HepG2 (cell line): ENCODE measurements around the gene COG4. TPM values are rescaled to one million over a fixed set of nuclear protein-coding genes. Genes with fewer than 3 reads are reported as not detected.

Source experiments
- ARHGAP35 ChIP-seq: sonication (generic); formaldehyde crosslinking; IDR thresholded peaks from 2 replicates; pipeline ENCODE4 v1.9.0; 2022; ENCODE audit warnings: mild to moderate bottlenecking, inconsistent platforms, moderate library complexity, missing genetic modification reagents, borderline replicate concordance
- ARNT ChIP-seq: fragments of 450-650 bp; IDR thresholded peaks from 2 replicates; pipeline ENCODE4 v1.6.1; 2017
- ATAD3A ChIP-seq: sonication (generic); formaldehyde crosslinking; IDR thresholded peaks from 2 replicates; pipeline ENCODE4 v1.4.0; 2020; ENCODE audit warnings: missing genetic modification reagents
- BORCS8-MEF2B ChIP-seq: sonication (generic); formaldehyde crosslinking; IDR thresholded peaks from 2 replicates; pipeline ENCODE4 v1.8.0; 2022; ENCODE audit warnings: mild to moderate bottlenecking, missing genetic modification reagents
- FOXK2 ChIP-seq: fragments of 450-650 bp; IDR thresholded peaks from 2 replicates; pipeline ENCODE4 v1.6.1; 2016
- HHEX ChIP-seq: IDR thresholded peaks from 2 replicates; pipeline ENCODE4 v1.6.1; 2016; ENCODE audit warnings: control low read depth
- HMGXB3 ChIP-seq: sonication (generic); formaldehyde crosslinking; IDR thresholded peaks from 2 replicates; pipeline ENCODE4 v1.4.0; 2020; ENCODE audit warnings: missing genetic modification reagents, borderline replicate concordance
- MED1 ChIP-seq: sonication (generic); formaldehyde crosslinking; IDR thresholded peaks from 2 replicates; pipeline ENCODE4 v1.4.0; 2020; ENCODE audit warnings: missing genetic modification reagents
- MED13 ChIP-seq: sonication (generic); formaldehyde crosslinking; IDR thresholded peaks from 2 replicates; pipeline ENCODE4 v1.5.0; 2020; ENCODE audit warnings: missing genetic modification reagents
- PAF1 ChIP-seq: IDR thresholded peaks from 2 replicates; pipeline ENCODE4 v1.6.1; 2016; ENCODE audit warnings: missing genetic modification reagents, missing compliant biosample characterization
- SIX1 ChIP-seq: sonication (generic); formaldehyde crosslinking; IDR thresholded peaks from 2 replicates; pipeline ENCODE4 v1.4.0; 2020; ENCODE audit warnings: missing genetic modification reagents, borderline replicate concordance
- SMAD3 ChIP-seq: sonication (generic); formaldehyde crosslinking; IDR thresholded peaks from 2 replicates; pipeline ENCODE4 v1.4.0; 2020; ENCODE audit warnings: missing genetic modification reagents
- SMARCC2 ChIP-seq: fragments of 450-650 bp; IDR thresholded peaks from 2 replicates; pipeline ENCODE4 v1.6.1; 2017; ENCODE audit warnings: antibody characterized with exemption, mild to moderate bottlenecking
- TBX3 ChIP-seq: fragments of 450-650 bp; IDR thresholded peaks from 2 replicates; pipeline ENCODE4 v1.6.1; 2017; ENCODE audit warnings: antibody characterized with exemption, mild to moderate bottlenecking, inconsistent platforms, borderline replicate concordance
- TEF ChIP-seq: sonication (generic); formaldehyde crosslinking; IDR thresholded peaks from 2 replicates; pipeline ENCODE4 v1.5.0; 2020; ENCODE audit warnings: missing genetic modification reagents
- ZFP1 ChIP-seq: IDR thresholded peaks from 2 replicates; pipeline ENCODE4 v1.6.1; 2016
- ZNF121 ChIP-seq: sonication (generic); formaldehyde crosslinking; IDR thresholded peaks from 2 replicates; pipeline ENCODE4 v1.5.0; 2020; ENCODE audit warnings: mild to moderate bottlenecking, missing genetic modification reagents
- ZNF253 ChIP-seq: sonication (generic); formaldehyde crosslinking; IDR thresholded peaks from 2 replicates; pipeline ENCODE4 v1.8.0; 2022; ENCODE audit warnings: mild to moderate bottlenecking, missing genetic modification reagents, borderline replicate concordance
- ZNF281 ChIP-seq: sonication (generic); formaldehyde crosslinking; IDR thresholded peaks from 2 replicates; pipeline ENCODE4 v1.4.0; 2020; ENCODE audit warnings: missing genetic modification reagents, borderline replicate concordance
- ZNF343 ChIP-seq: sonication (generic); formaldehyde crosslinking; IDR thresholded peaks from 2 replicates; pipeline ENCODE4 v1.4.0; 2020; ENCODE audit warnings: mild to moderate bottlenecking, missing genetic modification reagents
- ZNF589 ChIP-seq: sonication (generic); formaldehyde crosslinking; conservative IDR thresholded peaks from 2 replicates; pipeline ENCODE4 v1.8.0; 2022; ENCODE audit warnings: mild to moderate bottlenecking, moderate library complexity, missing genetic modification reagents
- polyA plus RNA-seq, 8 experiments: library from polyadenylated mRNA; depleted of rRNA in 3 of 8; stranded (reverse) in 7 of 8; unstranded in 1 of 8; fragments of >200 nt; fragmentation: Illumina TruSeq in 4 of 8; extraction: Trizol in 4 of 8; gene quantifications; 2 replicates each; pipeline versions ENCODE4 v1.2.1 to v1.2.3, GENCODE V29; 2011 to 2016; ENCODE audit warnings: low read depth in 4 of 8, missing spikeins in 1 of 8, mixed read lengths in 1 of 8; ENCODE audit not compliant: insufficient read depth in 1 of 8
- total RNA-seq, 5 experiments: library from RNA; depleted of rRNA; stranded (reverse); fragments of >200 nt; fragmentation: Illumina TruSeq; extraction: Trizol; gene quantifications; 2 replicates each; pipeline ENCODE4 v1.2.3, GENCODE V29; 2016; ENCODE audit warnings: low read depth in 1 of 5
- TF ChIP-seq, protein P1 (sequence below): IDR thresholded peaks from 2 replicates; pipeline ENCODE4 v1.6.1; 2018; ENCODE audit warnings: missing genetic modification reagents
- TF ChIP-seq, protein P2 (sequence below): sonication (generic); formaldehyde crosslinking; IDR thresholded peaks from 2 replicates; pipeline ENCODE4 v1.4.0; 2020; ENCODE audit warnings: missing genetic modification reagents, borderline replicate concordance

COG4 gene
- total and polyA plus RNA-seq, 2 of the 13 experiments (the other 11 are each of a cell fraction or from before 2014, with no cell fraction given) = 51.1 to 73.8 TPM

GRCh38 chr16:70441406-70441990 is 81.9 kb downstream of the COG4 start (continued):
- TF ChIP-seq ARHGAP35 (CRISPR knock-in tag) (no peak), ZNF343 (CRISPR knock-in tag) (no peak), SMAD3 (no peak), ARNT (no peak), MED13 (no peak), ZNF281 (no peak), ZNF589 (CRISPR knock-in tag) (no peak), ZFP1 (CRISPR knock-in tag) (no peak), SIX1 (CRISPR knock-in tag) (no peak), ZNF121 (CRISPR knock-in tag) (no peak), HMGXB3 (no peak), ZNF253 (CRISPR knock-in tag) (no peak), BORCS8-MEF2B (CRISPR knock-in tag) (no peak), PAF1 (CRISPR knock-in tag) (no peak), SMARCC2 (no peak), MED1 (no peak), HHEX (CRISPR knock-in tag) (no peak), TEF (CRISPR knock-in tag) (no peak), FOXK2 (no peak), ATAD3A (CRISPR knock-in tag) (no peak), TBX3 (no peak)
- TF ChIP-seq, protein P1, sequence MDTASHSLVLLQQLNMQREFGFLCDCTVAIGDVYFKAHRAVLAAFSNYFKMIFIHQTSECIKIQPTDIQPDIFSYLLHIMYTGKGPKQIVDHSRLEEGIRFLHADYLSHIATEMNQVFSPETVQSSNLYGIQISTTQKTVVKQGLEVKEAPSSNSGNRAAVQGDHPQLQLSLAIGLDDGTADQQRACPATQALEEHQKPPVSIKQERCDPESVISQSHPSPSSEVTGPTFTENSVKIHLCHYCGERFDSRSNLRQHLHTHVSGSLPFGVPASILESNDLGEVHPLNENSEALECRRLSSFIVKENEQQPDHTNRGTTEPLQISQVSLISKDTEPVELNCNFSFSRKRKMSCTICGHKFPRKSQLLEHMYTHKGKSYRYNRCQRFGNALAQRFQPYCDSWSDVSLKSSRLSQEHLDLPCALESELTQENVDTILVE = no peak
- TF ChIP-seq, protein P2, sequence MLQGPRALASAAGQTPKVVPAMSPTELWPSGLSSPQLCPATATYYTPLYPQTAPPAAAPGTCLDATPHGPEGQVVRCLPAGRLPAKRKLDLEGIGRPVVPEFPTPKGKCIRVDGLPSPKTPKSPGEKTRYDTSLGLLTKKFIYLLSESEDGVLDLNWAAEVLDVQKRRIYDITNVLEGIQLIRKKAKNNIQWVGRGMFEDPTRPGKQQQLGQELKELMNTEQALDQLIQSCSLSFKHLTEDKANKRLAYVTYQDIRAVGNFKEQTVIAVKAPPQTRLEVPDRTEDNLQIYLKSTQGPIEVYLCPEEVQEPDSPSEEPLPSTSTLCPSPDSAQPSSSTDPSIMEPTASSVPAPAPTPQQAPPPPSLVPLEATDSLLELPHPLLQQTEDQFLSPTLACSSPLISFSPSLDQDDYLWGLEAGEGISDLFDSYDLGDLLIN (CRISPR knock-in tag) = no peak
